Bronchial epithelial cell (primary cell): ENCODE results near the gene CST9L. TPM values are rescaled to one million over a fixed set of nuclear protein-coding genes. Genes with fewer than 3 reads are reported as not detected.
"Not testable (repeated sequence)": the region's sequence is repeated elsewhere in the genome, so short reads cannot be mapped to it uniquely, and the experiment has no call there.

Experiments
- DNase-seq: peaks from one replicate; pipeline ENCODE4 v3.0.0-alpha.2; 2010; ENCODE audit warnings: low read depth
- FAIRE-seq: peaks from 2 replicates; lab custom pipeline; 2011; peaks lifted over from hg19 to GRCh38; lab: Jason Lieb, UNC
- H3K27me3 ChIP-seq: 2 replicates; pipeline ENCODE4 v1.5.1; 2011; ENCODE audit warnings: low read length; ENCODE audit not compliant: control insufficient read depth, insufficient read depth
- H3K36me3 ChIP-seq: 2 replicates; pipeline ENCODE4 v1.5.1; 2011; ENCODE audit warnings: low read length; ENCODE audit not compliant: control insufficient read depth, insufficient read depth
- H3K4me3 ChIP-seq: 2 replicates; pipeline ENCODE4 v1.5.1; 2011; ENCODE audit warnings: mild to moderate bottlenecking, low read depth, low read length, control low read depth
- total RNA-seq: library from RNA; depleted of rRNA; stranded (reverse); fragments of >200 nt; gene quantifications from 2 replicates; pipeline ENCODE4 v1.2.1, GENCODE V29; 2014
- TF ChIP-seq, protein P1 (sequence below): IDR thresholded peaks from 2 replicates; pipeline ENCODE4 v1.5.1; 2011; ENCODE audit warnings: mild to moderate bottlenecking, moderate library complexity, low read length, control low read depth, inconsistent platforms; ENCODE audit not compliant: insufficient read depth, severe bottlenecking

The CST9L gene
- total RNA-seq, 1 donor from 2014 or later: not detected

DNA sequence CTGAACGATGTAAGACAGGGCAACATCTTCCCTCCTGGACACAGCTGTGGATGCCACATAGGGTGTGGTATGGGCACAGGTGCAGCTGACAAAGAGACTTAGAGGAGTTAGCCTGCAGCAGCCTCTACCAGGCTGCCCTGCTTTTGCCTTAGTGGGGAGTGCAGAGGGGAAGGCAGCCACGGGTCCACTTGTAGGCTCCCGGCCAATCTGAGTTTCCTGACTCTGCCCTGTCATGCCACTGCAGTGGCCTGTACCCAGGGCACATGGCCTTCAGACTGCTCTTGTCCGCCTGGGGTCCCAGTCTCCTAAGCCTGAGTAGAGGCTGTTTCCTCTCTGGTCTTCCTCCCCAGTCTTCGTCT lies 17.1 kb upstream of the CST9L start:
- FAIRE-seq: peak; percentile 47
- no peaks in the 10 kb centered on the region for H3K27me3 ChIP-seq

DNA sequence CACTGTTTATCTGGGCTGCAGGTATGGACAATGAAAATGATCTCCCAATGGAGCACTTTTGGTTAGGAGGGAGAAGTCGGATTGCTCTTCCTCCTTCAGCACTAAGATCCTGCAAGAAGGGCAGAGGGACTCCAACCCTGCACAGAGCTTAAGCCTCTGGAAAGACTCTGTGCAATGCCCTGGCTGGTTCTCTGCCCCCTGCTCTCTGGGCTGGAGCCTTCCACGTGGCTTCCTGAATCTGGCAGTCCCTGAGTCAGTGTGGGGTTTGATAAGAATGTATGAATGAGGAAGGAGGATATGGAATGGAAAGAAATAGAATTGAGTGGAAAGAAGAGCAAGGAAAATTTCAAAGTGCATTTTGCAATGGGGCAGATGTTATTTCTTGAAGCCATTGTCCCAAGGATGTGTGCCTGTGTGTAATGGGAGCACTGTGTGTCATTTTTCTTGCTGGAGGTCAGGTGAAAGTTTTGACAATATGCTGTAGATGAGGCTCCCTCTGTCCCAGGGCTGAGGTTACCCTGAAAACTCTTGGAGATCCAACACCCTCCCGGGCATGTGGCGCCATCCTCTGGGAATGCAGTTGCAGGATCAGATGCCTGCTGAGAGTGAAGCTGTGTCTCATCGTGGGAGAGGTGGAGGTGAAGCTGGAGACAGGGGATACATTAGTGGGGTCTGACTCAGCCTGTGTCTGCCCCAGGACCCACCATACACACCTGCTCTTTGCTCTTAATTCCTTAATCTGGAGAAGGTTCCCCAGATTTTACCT lies 16.3 kb upstream of the CST9L start:
- DNase-seq: peak; percentile 44
- Histone ChIP-seq H3K36me3 (no peaks in the 10 kb centered on the region), H3K27me3 (no peaks in the 10 kb centered on the region), H3K4me3 (no peak overlapping the region)
- TF ChIP-seq, protein P1, sequence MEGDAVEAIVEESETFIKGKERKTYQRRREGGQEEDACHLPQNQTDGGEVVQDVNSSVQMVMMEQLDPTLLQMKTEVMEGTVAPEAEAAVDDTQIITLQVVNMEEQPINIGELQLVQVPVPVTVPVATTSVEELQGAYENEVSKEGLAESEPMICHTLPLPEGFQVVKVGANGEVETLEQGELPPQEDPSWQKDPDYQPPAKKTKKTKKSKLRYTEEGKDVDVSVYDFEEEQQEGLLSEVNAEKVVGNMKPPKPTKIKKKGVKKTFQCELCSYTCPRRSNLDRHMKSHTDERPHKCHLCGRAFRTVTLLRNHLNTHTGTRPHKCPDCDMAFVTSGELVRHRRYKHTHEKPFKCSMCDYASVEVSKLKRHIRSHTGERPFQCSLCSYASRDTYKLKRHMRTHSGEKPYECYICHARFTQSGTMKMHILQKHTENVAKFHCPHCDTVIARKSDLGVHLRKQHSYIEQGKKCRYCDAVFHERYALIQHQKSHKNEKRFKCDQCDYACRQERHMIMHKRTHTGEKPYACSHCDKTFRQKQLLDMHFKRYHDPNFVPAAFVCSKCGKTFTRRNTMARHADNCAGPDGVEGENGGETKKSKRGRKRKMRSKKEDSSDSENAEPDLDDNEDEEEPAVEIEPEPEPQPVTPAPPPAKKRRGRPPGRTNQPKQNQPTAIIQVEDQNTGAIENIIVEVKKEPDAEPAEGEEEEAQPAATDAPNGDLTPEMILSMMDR: no peak
- FAIRE-seq: no peak

More for the DNA sequence above, 17.1 kb upstream of the CST9L start:
- Histone ChIP-seq H3K36me3 (no peaks in the 10 kb centered on the region), H3K4me3 (no peak overlapping the region)
- no peak for DNase-seq
- TF ChIP-seq, protein P1: no peak

DNA sequence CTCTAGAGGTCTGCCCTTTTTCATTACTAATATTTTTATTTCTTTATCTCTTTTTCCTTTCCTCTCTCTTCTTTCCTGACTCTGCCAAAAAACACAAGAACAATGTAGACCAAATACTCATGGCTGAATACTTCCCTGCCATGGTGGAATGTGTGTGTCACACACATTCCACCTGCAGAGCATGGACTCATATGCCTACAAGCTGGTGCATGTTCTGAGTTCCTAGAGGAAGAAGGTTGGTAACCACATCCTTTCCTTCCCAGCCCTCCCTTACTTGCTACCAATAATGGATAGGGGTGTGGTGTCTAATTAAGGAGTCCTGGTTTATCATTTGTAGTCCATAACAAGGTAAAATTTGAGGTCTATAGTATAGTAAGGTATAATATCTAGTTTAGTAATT lies 15.2 kb upstream of the CST9L start:
- TF ChIP-seq, protein P1: no peak
- H3K36me3 ChIP-seq: no peaks in the 10 kb centered on the region
- FAIRE-seq: peak; percentile 80

DNA sequence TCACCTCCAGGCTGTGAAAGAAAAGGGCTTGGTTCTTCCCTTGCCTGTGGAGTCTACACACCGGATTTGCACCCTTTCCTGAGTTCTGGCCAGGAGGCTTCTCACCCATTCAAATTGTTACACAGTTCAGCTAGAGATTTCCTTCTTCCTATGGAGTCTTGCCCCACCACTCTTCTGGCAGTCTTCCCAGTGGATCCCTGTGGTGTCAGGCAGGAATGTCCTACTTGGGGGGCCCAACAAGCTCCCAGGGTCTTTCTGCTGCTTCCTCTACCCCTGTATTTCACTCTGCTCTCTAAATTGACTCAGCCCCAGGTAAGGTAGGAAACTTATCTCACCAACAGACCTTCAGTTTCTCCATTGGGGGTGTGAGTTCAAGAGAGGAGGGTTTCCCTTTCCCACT lies 14.0 kb upstream of the CST9L start:
- no peak overlapping the region for H3K4me3 ChIP-seq
- TF ChIP-seq, protein P1: no peak
- H3K36me3 ChIP-seq: no peaks in the 10 kb centered on the region
- FAIRE-seq (no peak), DNase-seq (no peak)
- H3K27me3 ChIP-seq: no peaks in the 10 kb centered on the region

More for the DNA sequence above, 15.2 kb upstream of the CST9L start:
- H3K27me3 ChIP-seq: no peaks in the 10 kb centered on the region
- DNase-seq: peak; percentile 97
- no peak overlapping the region for H3K4me3 ChIP-seq

DNA sequence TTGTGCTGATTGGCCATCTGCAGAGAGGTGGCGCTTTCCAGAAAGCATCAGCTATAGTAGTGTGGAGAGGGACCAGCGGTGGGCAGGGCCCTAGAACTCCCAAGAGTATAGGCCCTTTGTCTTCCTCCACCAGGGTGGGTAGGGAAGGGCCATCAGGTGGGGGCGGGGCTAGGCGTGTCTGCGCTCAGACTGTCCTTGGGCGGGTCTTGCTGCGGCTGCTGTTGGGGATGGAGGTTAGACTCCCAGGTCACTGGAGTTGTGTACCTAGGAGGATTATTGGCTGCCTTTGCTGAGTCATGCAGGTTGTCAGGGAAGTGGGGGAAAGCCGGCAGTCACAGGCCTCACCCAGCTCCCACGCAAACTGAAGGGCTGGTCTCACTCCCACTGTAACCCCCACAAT lies 13.5 kb upstream of the CST9L start:
- not testable (repeated sequence) for FAIRE-seq

DNA sequence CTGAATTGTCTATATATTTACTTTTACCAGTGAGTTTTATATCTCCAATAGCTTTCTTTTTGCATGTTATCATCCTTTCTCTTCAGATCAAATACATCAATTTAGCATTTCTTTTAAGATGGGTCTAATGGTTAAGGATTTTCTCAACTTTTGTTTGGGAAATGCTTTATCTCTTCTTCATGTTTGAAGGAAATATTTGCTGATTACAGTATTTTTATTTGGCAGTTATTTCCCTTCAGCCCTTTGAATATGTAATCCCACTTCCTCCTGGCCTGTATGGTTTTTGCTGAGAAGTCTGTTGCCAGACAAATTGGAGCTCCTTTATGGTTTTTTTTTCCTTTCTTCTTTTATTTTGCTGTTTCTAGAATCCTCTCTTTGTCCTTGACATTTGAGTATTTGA lies 6.7 kb upstream of the CST9L start:
- FAIRE-seq: no peak
- TF ChIP-seq, protein P1: no peak
- H3K27me3 ChIP-seq: no peaks in the 10 kb centered on the region
- DNase-seq: no peak
- H3K36me3 ChIP-seq: no peaks in the 10 kb centered on the region
- no peak overlapping the region for H3K4me3 ChIP-seq

More for the DNA sequence above, 13.5 kb upstream of the CST9L start:
- H3K27me3 ChIP-seq, H3K4me3 ChIP-seq, H3K36me3 ChIP-seq: not testable (repeated sequence)
- DNase-seq: peak; percentile 56
